Heart left ventricle (tissue), 16 donors: Measurements from ENCODE around the gene RAB24. TPM values are rescaled to one million over a fixed set of nuclear protein-coding genes. Genes with fewer than 3 reads are reported as not detected.
A peak's percentile ranks its signal among the peaks of the same experiment; 100 is the strongest.

Source experiments
- ATAC-seq, 4 donors: fragments of 200-7000 bp; cut with Tn5 transposase; one replicate each; pipeline ENCODE4 v1.9.1; 2020 to 2022; ENCODE audit warnings: moderate library complexity in 4 of 4, mild to moderate bottlenecking in 3 of 4, moderate number of reproducible peaks in 1 of 4
- DNase-seq, 5 donors: peaks; one replicate each; pipeline ENCODE4 v3.0.0-alpha.2; 2020
- H3K27ac ChIP-seq, 12 donors: fragments of 200-600 bp; sonication (generic) in 4 of 12; one replicate each; pipeline versions ENCODE4 v1.5.0 to v1.8.0; 2016 to 2022; ENCODE audit warnings: mild to moderate bottlenecking in 2 of 12
- H3K27me3 ChIP-seq, 9 donors: fragments of 200-600 bp; sonication (generic) in 2 of 9; one replicate each; pipeline versions ENCODE4 v1.5.1 to v1.8.0; 2016 to 2022; ENCODE audit warnings: mild to moderate bottlenecking in 3 of 9
- H3K36me3 ChIP-seq, 9 donors: fragments of 200-600 bp; sonication (generic) in 2 of 9; one replicate each; pipeline versions ENCODE4 v1.5.0 to v1.8.0; 2018 to 2022; ENCODE audit warnings: mild to moderate bottlenecking in 2 of 9
- H3K4me1 ChIP-seq, 12 donors: fragments of 200-600 bp; sonication (generic) in 4 of 12; one replicate each; pipeline versions ENCODE4 v1.5.0 to v1.8.0; 2016 to 2022; ENCODE audit warnings: mild to moderate bottlenecking in 3 of 12
- H3K4me3 ChIP-seq, 12 donors: fragments of 200-600 bp; sonication (generic) in 4 of 12; one replicate each; pipeline versions ENCODE4 v1.5.0 to v1.8.0; 2017 to 2022; ENCODE audit warnings: mild to moderate bottlenecking in 9 of 12, moderate library complexity in 4 of 12
- H3K9me3 ChIP-seq, 12 donors: fragments of 200-600 bp; sonication (generic) in 4 of 12; one replicate each; pipeline versions ENCODE4 v1.5.0 to v1.8.0; 2016 to 2022; ENCODE audit warnings: mild to moderate bottlenecking in 1 of 12
- CTCF ChIP-seq, 12 donors: fragments of 200-600 bp; sonication (generic) in 4 of 12; IDR thresholded peaks; one replicate each; pipeline versions ENCODE4 v1.5.0 to v1.8.0; 2018 to 2022; ENCODE audit warnings: antibody characterized with exemption in 12 of 12, mild to moderate bottlenecking in 5 of 12
- POLR2A ChIP-seq, 2 donors: fragments of 450-650 bp; IDR thresholded peaks; one replicate each; pipeline ENCODE4 v1.6.1; 2017; ENCODE audit warnings: antibody characterized with exemption in 2 of 2, mild to moderate bottlenecking in 2 of 2, moderate library complexity in 2 of 2
- WGBS, 4 donors: extraction: QIAGEN DNeasy Blood & Tissue Kit in 2 of 4; methylation state at CpG; one replicate each; pipeline versions ENCODE4 v1.1.5 to v1.1.7; 2013 to 2018; 5-methylcytosine and 5-hydroxymethylcytosine counted together
- intact Hi-C, 10 donors: fragments of 100-400 bp; cut with DNase I; formaldehyde crosslinking; loops; one replicate each; pipeline versions ENCODE4 v1.11.1 to v1.14.2; 2022
- long read RNA-seq, 3 donors: library from polyadenylated mRNA; unstranded; transcript quantifications; one replicate each; pipeline ENCODE4 v2.0.0, GENCODE V29; 2020 to 2021
- polyA plus RNA-seq, 2 donors: library from polyadenylated mRNA; stranded (reverse); fragments of 200-250 nt; gene quantifications; one replicate each; pipeline ENCODE4 v1.2.3, GENCODE V29; 2013
- total RNA-seq, 9 donors: library from RNA; depleted of rRNA in 2 of 9; stranded (reverse); fragments of >200 nt in 2 of 9; fragmentation: NEBNext Ultra II Directional in 3 of 9; extraction: Animal tissue kit (Norgen Biotek cat#: 25700) in 3 of 9; gene quantifications; one replicate each; pipeline versions ENCODE4 v1.1.0 to v1.2.4, GENCODE V29; 2016 to 2023
- donor health status: ischemic (EF 13 %, LVEDD 7.1; RV severe dilation, severe dysfunction).
- donor health status: healthy with polysubstance abuse.
- donor health status: DM: no; HTN: yes; CAD: no.
- donor health status: DM: no; HTN: no; CAD: no.
- donor health status: ischemic (EF 25% LVEDD 6.9; RV normal size, moderate dysfunction).
- donor health status: ischemic (EF 25% LVEDD 5.7; RV mildly dilated, moderate dysfunction).
- donor health status: healthy.
- donor health status: DM: yes; HTN: yes; CAD: no.
- donor health status: ischemic (EF 35%, LVEDD 5.7; RV mildly dilated, moderate dysfunction).
- donor health status: nonischemic (EF 11% LVEDD 7.7; RV severe dilation, severe dysfunction).
- donor health status: DM: yes; HTN: yes; CAD: no.
- donor health status: PGD.
- donor health status: ischemic (EF 29% LVEDD 5.4; RV normal size, mild dysfunction).
- donor health status: nonischemic (EF 23%, LVEDD 6.1; RV moderate dilation, normal function).

Gene RAB24
- total RNA-seq (10 to 100 TPM; 11.6 to 27.5 (median 18.9) TPM), polyA plus RNA-seq (10 to 100 TPM; 23.8 to 28.3 TPM)
- long read RNA-seq, donor 1, transcript RAB24-204 (9 exons, 1,236 nt) = minor isoform, 5 of 31 reads
- long read RNA-seq, donor 1, transcript RAB24-201 (8 exons, 1,311 nt) = major isoform, 20 of 31 reads
- long read RNA-seq, donor 1, partial matches to known transcripts = 0 of 31 reads
- long read RNA-seq, donor 1, other reads (novel, unspliced or antisense) = 3 of 31 reads
- long read RNA-seq, donor 2, transcript RAB24-204 (9 exons, 1,236 nt) = minor isoform, 8 of 60 reads
- long read RNA-seq, donor 2, transcript RAB24-206 (7 exons, 1,820 nt) = minor isoform, 13 of 60 reads
- long read RNA-seq, donor 2, transcript RAB24-201 (8 exons, 1,311 nt) = major isoform, 27 of 60 reads
- long read RNA-seq, donor 2, partial matches to known transcripts = 0 of 60 reads
- long read RNA-seq, donor 2, other reads (novel, unspliced or antisense) = 9 of 60 reads
- long read RNA-seq, donor 3, transcript RAB24-201 (8 exons, 1,311 nt) = major isoform, 12 of 19 reads
- long read RNA-seq, donor 3, partial matches to known transcripts = 0 of 19 reads
- long read RNA-seq, donor 3, other reads (novel, unspliced or antisense) = 1 of 19 reads

GRCh38 chr5:177303121-177303924, at the start of gene RAB24, which contains the start of gene PRELID1:
Gene RAB24, minus strand, starts transcription at chr5:177303719. Its CDS starts 431 bp downstream, at chr5:177303288.
Gene PRELID1, plus strand, starts transcription at chr5:177303799. Its CDS starts 187 bp downstream, at chr5:177303986.
- intact Hi-C loops = loop anchor here in 6 of 10 donors (5.0 to 10.0 kb wide), 4 partner anchors 171 to 191 kb away; partner anchors contain the start of gene NSD1 (in 1 of the 6)
- Histone ChIP-seq H3K4me3 (peak within 1 kb of the TSS; percentile 76 to 100 (median 94)), H3K27ac (peak within 1 kb of the TSS; percentile 73 to 96 (median 88)), H3K27me3 (no peaks in the 10 kb centered on the region), H3K9me3 (no peaks in the 10 kb centered on the region), H3K36me3 (peaks cover 0 to 49% (median 29%) of the 10 kb centered on the region in 9 donors), H3K4me1 (peaks cover 0 to 87% (median 46%) of the 10 kb centered on the region in 12 donors)
- peak; percentile 87 to 94 (median 91) for DNase-seq
- ATAC-seq = peak; percentile 49 to 84 (median 76)
- 0 to 2% (median 0%) methylated on average over 29 to 100 of the region's 100 CpGs for WGBS, 4 donors
- TF ChIP-seq CTCF (IDR thresholded peaks at IDR 0.05) (peak in 10 of 12 donors; percentile 12 to 64 (median 38)), POLR2A (IDR thresholded peaks at IDR 0.05) (peak in 1 of 2 donors; percentile 82)

GRCh38 chr5:177353093-177353492, 49.6 kb upstream of the RAB24 start:
- 75 to 82% (median 80%) methylated on average over 5 of the region's 5 CpGs for WGBS, 4 donors
- TF ChIP-seq POLR2A (IDR thresholded peaks at IDR 0.05) (no peak), CTCF (IDR thresholded peaks at IDR 0.05) (no peak)
- H3K9me3 ChIP-seq = no peaks in the 10 kb centered on the region
- no peaks in the 10 kb centered on the region for H3K27me3 ChIP-seq
- H3K4me1 ChIP-seq = peaks cover 9 to 71% (median 25%) of the 10 kb centered on the region in 12 donors
- ATAC-seq = no peak
- H3K4me3 ChIP-seq = no peak overlapping the region
- peak in 1 of 5 donors; percentile 14 for DNase-seq
- no peak overlapping the region for H3K27ac ChIP-seq
- H3K36me3 ChIP-seq = peaks cover 0 to 19% (median 11%) of the 10 kb centered on the region in 9 donors
- intact Hi-C loops = no loop called here

- H3K4me1 ChIP-seq = peaks cover 9 to 71% (median 26%) of the 10 kb centered on the region in 12 donors
- no peaks in the 10 kb centered on the region for H3K9me3 ChIP-seq
- TF ChIP-seq CTCF (IDR thresholded peaks at IDR 0.05) (no peak), POLR2A (IDR thresholded peaks at IDR 0.05) (peak in 1 of 2 donors; percentile 67)
- 4 to 7% (median 6%) methylated on average over 44 to 55 of the region's 55 CpGs for WGBS, 4 donors
- peak within 1 kb of the TSS; percentile 81 to 99 (median 92) for H3K27ac ChIP-seq
- ATAC-seq (peak; percentile 97 to 99 (median 99)), DNase-seq (peak; percentile 93 to 96 (median 95))
- H3K36me3 ChIP-seq = peaks cover 0 to 34% (median 25%) of the 10 kb centered on the region in 9 donors
- H3K27me3 ChIP-seq = no peaks in the 10 kb centered on the region
- H3K4me3 ChIP-seq = peak within 1 kb of the TSS; percentile 60 to 100 (median 90)
- intact Hi-C loops = no loop called here
These were observed 48.1 kb upstream of the RAB24 start, which contains the start of gene LMAN2 for GRCh38 chr5:177351392-177352329. Gene LMAN2, minus strand, starts transcription at chr5:177351668. Its CDS starts 21 bp downstream, at chr5:177351647.
